ENCODE results near the gene LPCAT3.
A peak's percentile ranks its signal among the peaks of the same experiment; 100 is the strongest.

The LPCAT3 gene

GRCh38 chr12:6963791-6964413 lies 54.4 kb downstream of the LPCAT3 start:
- no peak for DNase-seq (ENCODE audit: low read depth in 2 of 2)

- no peak for DNase-seq (ENCODE audit: low read depth in 2 of 2)
Observed at GRCh38 chr12:6963016-6963731, 55.1 kb downstream of the LPCAT3 start.

- DNase-seq (ENCODE audit: low read depth in 2 of 2): no peak
Observed at GRCh38 chr12:6962285-6963015, 55.8 kb downstream of the LPCAT3 start.

GRCh38 chr12:6961695-6962284 lies 56.5 kb downstream of the LPCAT3 start:
- no peak for DNase-seq (ENCODE audit: low read depth in 2 of 2)

GRCh38 chr12:6961278-6961694 lies 57.0 kb downstream of the LPCAT3 start:
- peak; percentile 84 to 90 for DNase-seq (ENCODE audit: low read depth in 2 of 2)

- DNase-seq (ENCODE audit: low read depth in 2 of 2): no peak
Observed at GRCh38 chr12:6960593-6961277, 57.5 kb downstream of the LPCAT3 start.

GRCh38 chr12:6959805-6960592 lies 58.3 kb downstream of the LPCAT3 start:
- DNase-seq (ENCODE audit: low read depth in 2 of 2): no peak

- no peak for DNase-seq (ENCODE audit: low read depth in 2 of 2)
Observed at GRCh38 chr12:6959058-6959804, 59.0 kb downstream of the LPCAT3 start.

GRCh38 chr12:6958609-6959057 lies 59.6 kb downstream of the LPCAT3 start:
- no peak for DNase-seq (ENCODE audit: low read depth in 2 of 2)

- no peak for DNase-seq (ENCODE audit: low read depth in 2 of 2)
Observed at GRCh38 chr12:6957741-6958608, 60.3 kb downstream of the LPCAT3 start.

- DNase-seq (ENCODE audit: low read depth in 2 of 2): no peak
Observed at GRCh38 chr12:6957151-6957701, 61.0 kb downstream of the LPCAT3 start.

GRCh38 chr12:6956021-6956727 lies 62.1 kb downstream of the LPCAT3 start:
- DNase-seq (ENCODE audit: low read depth in 2 of 2): no peak

GRCh38 chr12:6955108-6956020 lies 62.9 kb downstream of the LPCAT3 start:
- no peak for DNase-seq (ENCODE audit: low read depth in 2 of 2)

- no peak for DNase-seq (ENCODE audit: low read depth in 2 of 2)
Observed at GRCh38 chr12:6954316-6955107, 63.8 kb downstream of the LPCAT3 start.

- peak in 1 of 2 donors; percentile 79 for DNase-seq (ENCODE audit: low read depth in 2 of 2)
Observed at GRCh38 chr12:6953442-6954315, 64.6 kb downstream of the LPCAT3 start.
